ENCODE measurements around the gene CCDC197. TPM values are rescaled to one million over a fixed set of nuclear protein-coding genes. Genes with fewer than 3 reads are reported as not detected.
A peak's percentile ranks its signal among the peaks of the same experiment; 100 is the strongest.

Gene CCDC197
- total and polyA plus RNA-seq, 9 of the 15 experiments (the other 6 are each of a cell fraction or from before 2014, with no cell fraction given) = not detected

DNA sequence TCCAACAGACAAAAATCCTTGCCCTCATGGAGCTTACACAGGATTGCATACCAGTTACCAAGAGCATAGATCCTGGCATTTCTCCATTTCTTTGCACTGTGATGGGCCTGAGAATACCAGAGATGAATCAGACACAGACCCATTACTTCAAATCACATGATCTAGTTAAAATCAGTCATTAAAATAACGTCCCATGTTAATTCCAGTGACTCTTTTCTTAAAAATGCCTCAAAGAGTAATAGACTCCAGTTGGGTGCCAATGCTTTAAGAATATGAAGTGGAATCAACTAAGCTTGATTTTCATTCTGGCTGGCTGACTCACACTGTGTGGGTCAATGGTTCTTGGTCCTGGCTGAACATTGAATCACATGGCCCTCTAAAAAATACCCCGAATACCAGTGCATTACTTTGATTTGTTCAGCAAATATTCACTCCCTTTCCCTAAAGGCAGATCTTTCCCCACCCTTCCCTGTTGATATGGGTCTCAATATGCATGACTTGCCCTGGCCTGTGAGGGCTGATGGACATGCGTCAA is 31.7 kb upstream of the CCDC197 start:
- Histone ChIP-seq H3K9ac (ENCODE audit: insufficient read depth in 1 of 2, low read depth in 2 of 2, low read length in 2 of 2) (no peak overlapping the region), H3K4me1 (replicated peaks in 1 of 2; ENCODE audit: control insufficient read depth in 2 of 2, insufficient read depth in 2 of 2, low read length in 2 of 2) (no peaks in the 10 kb centered on the region), H3K27ac (ENCODE audit: extremely low read depth, low read depth, low read length) (no peak overlapping the region), H4K20me1 (replicated peaks; ENCODE audit: control insufficient read depth, insufficient read depth, low read length) (no peaks in the 10 kb centered on the region), H3K9me1 (ENCODE audit: control insufficient read depth, insufficient read depth, low read length) (no peaks in the 10 kb centered on the region), H3K4me2 (ENCODE audit: insufficient read depth, low read length) (no peak overlapping the region), H3K9me3 (replicated peaks; ENCODE audit: control insufficient read depth, insufficient read depth, low read depth, low read length) (no peaks in the 10 kb centered on the region), H3K36me3 (ENCODE audit: control insufficient read depth, insufficient read depth, low read length) (no peaks in the 10 kb centered on the region), H2AFZ (ENCODE audit: low read depth, low read length) (no peak overlapping the region), H3K27me3 (ENCODE audit: control insufficient read depth in 2 of 2, insufficient read depth in 2 of 2, low read length in 2 of 2) (peaks cover 0 to 6% of the 10 kb centered on the region in 2 experiments; a peak in 3 of 5 replicates), H3K79me2 (ENCODE audit: control insufficient read depth, insufficient read depth, low read length) (no peaks in the 10 kb centered on the region), H3K4me3 (no peak overlapping the region)
- TF ChIP-seq NFXL1 (CRISPR knock-in tag; IDR thresholded peaks at IDR 0.05) = no peak
- TF ChIP-seq, protein P1, sequence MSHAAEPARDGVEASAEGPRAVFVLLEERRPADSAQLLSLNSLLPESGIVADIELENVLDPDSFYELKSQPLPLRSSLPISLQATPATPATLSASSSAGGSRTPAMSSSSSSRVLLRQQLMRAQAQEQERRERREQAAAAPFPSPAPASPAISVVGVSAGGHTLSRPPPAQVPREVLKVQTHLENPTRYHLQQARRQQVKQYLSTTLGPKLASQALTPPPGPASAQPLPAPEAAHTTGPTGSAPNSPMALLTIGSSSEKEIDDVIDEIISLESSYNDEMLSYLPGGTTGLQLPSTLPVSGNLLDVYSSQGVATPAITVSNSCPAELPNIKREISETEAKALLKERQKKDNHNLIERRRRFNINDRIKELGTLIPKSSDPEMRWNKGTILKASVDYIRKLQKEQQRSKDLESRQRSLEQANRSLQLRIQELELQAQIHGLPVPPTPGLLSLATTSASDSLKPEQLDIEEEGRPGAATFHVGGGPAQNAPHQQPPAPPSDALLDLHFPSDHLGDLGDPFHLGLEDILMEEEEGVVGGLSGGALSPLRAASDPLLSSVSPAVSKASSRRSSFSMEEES (CRISPR knock-in tag; IDR thresholded peaks at IDR 0.05) = peak; percentile 8; the same call in 1 of the 2 replicates
- TF ChIP-seq, protein P2, sequence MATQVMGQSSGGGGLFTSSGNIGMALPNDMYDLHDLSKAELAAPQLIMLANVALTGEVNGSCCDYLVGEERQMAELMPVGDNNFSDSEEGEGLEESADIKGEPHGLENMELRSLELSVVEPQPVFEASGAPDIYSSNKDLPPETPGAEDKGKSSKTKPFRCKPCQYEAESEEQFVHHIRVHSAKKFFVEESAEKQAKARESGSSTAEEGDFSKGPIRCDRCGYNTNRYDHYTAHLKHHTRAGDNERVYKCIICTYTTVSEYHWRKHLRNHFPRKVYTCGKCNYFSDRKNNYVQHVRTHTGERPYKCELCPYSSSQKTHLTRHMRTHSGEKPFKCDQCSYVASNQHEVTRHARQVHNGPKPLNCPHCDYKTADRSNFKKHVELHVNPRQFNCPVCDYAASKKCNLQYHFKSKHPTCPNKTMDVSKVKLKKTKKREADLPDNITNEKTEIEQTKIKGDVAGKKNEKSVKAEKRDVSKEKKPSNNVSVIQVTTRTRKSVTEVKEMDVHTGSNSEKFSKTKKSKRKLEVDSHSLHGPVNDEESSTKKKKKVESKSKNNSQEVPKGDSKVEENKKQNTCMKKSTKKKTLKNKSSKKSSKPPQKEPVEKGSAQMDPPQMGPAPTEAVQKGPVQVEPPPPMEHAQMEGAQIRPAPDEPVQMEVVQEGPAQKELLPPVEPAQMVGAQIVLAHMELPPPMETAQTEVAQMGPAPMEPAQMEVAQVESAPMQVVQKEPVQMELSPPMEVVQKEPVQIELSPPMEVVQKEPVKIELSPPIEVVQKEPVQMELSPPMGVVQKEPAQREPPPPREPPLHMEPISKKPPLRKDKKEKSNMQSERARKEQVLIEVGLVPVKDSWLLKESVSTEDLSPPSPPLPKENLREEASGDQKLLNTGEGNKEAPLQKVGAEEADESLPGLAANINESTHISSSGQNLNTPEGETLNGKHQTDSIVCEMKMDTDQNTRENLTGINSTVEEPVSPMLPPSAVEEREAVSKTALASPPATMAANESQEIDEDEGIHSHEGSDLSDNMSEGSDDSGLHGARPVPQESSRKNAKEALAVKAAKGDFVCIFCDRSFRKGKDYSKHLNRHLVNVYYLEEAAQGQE (IDR thresholded peaks at IDR 0.05; ENCODE audit: borderline replicate concordance) = no peak
- TF ChIP-seq, protein P2 (CRISPR knock-in tag; IDR thresholded peaks at IDR 0.05; ENCODE audit: low read depth) = no peak
- no peak for TF ChIP-seq SMARCA4 (IDR thresholded peaks at IDR 0.05)
- no peak for TF ChIP-seq CEBPG (CRISPR knock-in tag; IDR thresholded peaks at IDR 0.05)
- no peak for TF ChIP-seq CEBPG (tag; conservative IDR thresholded peaks at IDR 0.05 in 1 of 2, IDR thresholded peaks at IDR 0.05 in 1 of 2)
- no peak for TF ChIP-seq WHSC1 (IDR thresholded peaks at IDR 0.05; ENCODE audit: low read length)
- 6% methylated on average over 2 of the region's 3 CpGs for WGBS (ENCODE audit: insufficient coverage, low coverage, missing lambda C conversion rate)
- CTCF ChIA-PET (ENCODE audit: low intra/inter-chr PET ratio) = no interaction called here
- POLR2A ChIA-PET = no interaction called here
- no TSS peak for BruUV-seq (replicated peaks)
- in situ Hi-C loops (cut with MboI) = no loop called here
- DNase-seq (ENCODE audit: extremely low read depth in 1 of 4, low spot score in 3 of 4) (no peak), FAIRE-seq (no peak), ATAC-seq (no peak)
- intact Hi-C loops (cut with micrococcal nuclease) = no loop called here
